ENCODE data around the gene KIZ. TPM values are rescaled to one million over a fixed set of nuclear protein-coding genes. Genes with fewer than 3 reads are reported as not detected.

KIZ gene
- total RNA-seq, 1 donor from 2014 or later = 11.4 TPM

- no peaks in the 10 kb centered on the region for H3K36me3 ChIP-seq (ENCODE audit: control insufficient read depth, insufficient read depth, low read length)
- H3K27me3 ChIP-seq (ENCODE audit: control insufficient read depth, insufficient read depth, low read length) = no peaks in the 10 kb centered on the region
- DNase-seq (ENCODE audit: low read depth) = no peak
- TF ChIP-seq, protein P1, sequence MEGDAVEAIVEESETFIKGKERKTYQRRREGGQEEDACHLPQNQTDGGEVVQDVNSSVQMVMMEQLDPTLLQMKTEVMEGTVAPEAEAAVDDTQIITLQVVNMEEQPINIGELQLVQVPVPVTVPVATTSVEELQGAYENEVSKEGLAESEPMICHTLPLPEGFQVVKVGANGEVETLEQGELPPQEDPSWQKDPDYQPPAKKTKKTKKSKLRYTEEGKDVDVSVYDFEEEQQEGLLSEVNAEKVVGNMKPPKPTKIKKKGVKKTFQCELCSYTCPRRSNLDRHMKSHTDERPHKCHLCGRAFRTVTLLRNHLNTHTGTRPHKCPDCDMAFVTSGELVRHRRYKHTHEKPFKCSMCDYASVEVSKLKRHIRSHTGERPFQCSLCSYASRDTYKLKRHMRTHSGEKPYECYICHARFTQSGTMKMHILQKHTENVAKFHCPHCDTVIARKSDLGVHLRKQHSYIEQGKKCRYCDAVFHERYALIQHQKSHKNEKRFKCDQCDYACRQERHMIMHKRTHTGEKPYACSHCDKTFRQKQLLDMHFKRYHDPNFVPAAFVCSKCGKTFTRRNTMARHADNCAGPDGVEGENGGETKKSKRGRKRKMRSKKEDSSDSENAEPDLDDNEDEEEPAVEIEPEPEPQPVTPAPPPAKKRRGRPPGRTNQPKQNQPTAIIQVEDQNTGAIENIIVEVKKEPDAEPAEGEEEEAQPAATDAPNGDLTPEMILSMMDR (IDR thresholded peaks at IDR 0.05; ENCODE audit: insufficient read depth, low read length, poor library complexity, severe bottlenecking) = no peak
- H3K4me3 ChIP-seq (ENCODE audit: low read depth, low read length) = no peak overlapping the region
These were observed 76.4 kb downstream of the KIZ start for GRCh38 chr20:21202259-21202658.

DNA sequence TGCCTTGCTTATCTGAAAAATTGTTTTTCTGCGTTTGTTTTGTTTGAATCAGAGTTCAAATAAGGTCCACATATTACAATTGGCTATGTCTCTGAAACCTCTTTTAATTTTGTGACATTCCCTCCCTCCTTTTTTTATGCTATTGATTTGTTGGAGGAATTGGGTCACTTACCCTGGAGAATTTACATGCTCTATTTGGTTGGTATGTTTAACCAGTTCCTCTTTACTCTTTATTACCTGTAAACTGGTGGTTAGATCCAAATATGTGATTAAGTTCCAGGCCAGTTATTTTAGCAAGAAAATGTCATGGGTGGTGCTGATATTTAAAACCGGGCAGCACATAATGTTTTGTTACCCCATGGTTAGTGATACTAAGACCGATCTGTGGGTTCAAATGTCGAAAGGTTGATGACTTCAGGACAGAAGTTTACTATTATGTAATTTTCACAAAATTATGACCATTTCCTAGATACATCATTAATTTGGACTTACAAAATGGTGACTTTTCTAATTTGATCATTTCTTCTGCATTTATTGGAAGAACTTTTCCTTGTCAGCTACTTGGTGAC lies 77.3 kb downstream of the KIZ start:
- TF ChIP-seq, protein P1 (IDR thresholded peaks at IDR 0.05; ENCODE audit: insufficient read depth, low read length, poor library complexity, severe bottlenecking) = no peak

GRCh38 chr20:21206584-21206983 lies 80.7 kb downstream of the KIZ start:
- Histone ChIP-seq H3K27me3 (ENCODE audit: control insufficient read depth, insufficient read depth, low read length) (no peaks in the 10 kb centered on the region), H3K4me3 (ENCODE audit: low read depth, low read length) (no peak overlapping the region), H3K36me3 (ENCODE audit: control insufficient read depth, insufficient read depth, low read length) (no peaks in the 10 kb centered on the region)
- TF ChIP-seq, protein P1 (IDR thresholded peaks at IDR 0.05; ENCODE audit: insufficient read depth, low read length, poor library complexity, severe bottlenecking) = no peak
- no peak for DNase-seq (ENCODE audit: low read depth)

More for the DNA sequence above, 77.3 kb downstream of the KIZ start:
- Histone ChIP-seq H3K36me3 (ENCODE audit: control insufficient read depth, insufficient read depth, low read length) (no peaks in the 10 kb centered on the region), H3K4me3 (ENCODE audit: low read depth, low read length) (no peak overlapping the region), H3K27me3 (ENCODE audit: control insufficient read depth, insufficient read depth, low read length) (no peaks in the 10 kb centered on the region)
- DNase-seq (ENCODE audit: low read depth) = no peak

DNA sequence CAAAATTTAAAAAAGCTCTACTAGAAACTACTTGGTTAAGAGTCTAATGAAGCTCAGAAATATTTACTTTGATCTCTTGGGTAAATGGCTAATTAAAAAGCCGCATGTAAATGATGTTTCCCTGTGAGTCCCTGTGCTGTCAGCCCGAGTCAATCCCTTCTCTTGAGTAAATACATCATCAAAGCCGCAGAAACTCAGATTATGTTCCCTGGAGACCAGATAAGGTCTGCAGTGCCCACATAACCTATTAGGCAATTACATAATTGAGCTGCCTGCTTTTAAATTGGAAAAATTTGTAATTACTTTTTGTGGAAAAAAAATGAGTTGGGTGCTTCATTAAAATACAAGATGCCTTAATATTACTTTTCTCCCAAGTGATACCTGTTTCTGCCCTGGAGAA lies 83.1 kb downstream of the KIZ start:
- H3K27me3 ChIP-seq (ENCODE audit: control insufficient read depth, insufficient read depth, low read length) = no peaks in the 10 kb centered on the region
- no peak for DNase-seq (ENCODE audit: low read depth)
- TF ChIP-seq, protein P1 (IDR thresholded peaks at IDR 0.05; ENCODE audit: insufficient read depth, low read length, poor library complexity, severe bottlenecking) = no peak
- no peak overlapping the region for H3K4me3 ChIP-seq (ENCODE audit: low read depth, low read length)
- no peaks in the 10 kb centered on the region for H3K36me3 ChIP-seq (ENCODE audit: control insufficient read depth, insufficient read depth, low read length)

GRCh38 chr20:21209668-21210067 lies 83.8 kb downstream of the KIZ start:
- Histone ChIP-seq H3K27me3 (ENCODE audit: control insufficient read depth, insufficient read depth, low read length) (no peaks in the 10 kb centered on the region), H3K4me3 (ENCODE audit: low read depth, low read length) (no peak overlapping the region), H3K36me3 (ENCODE audit: control insufficient read depth, insufficient read depth, low read length) (no peaks in the 10 kb centered on the region)
- TF ChIP-seq, protein P1 (IDR thresholded peaks at IDR 0.05; ENCODE audit: insufficient read depth, low read length, poor library complexity, severe bottlenecking) = no peak
- DNase-seq (ENCODE audit: low read depth) = no peak

- no peak for DNase-seq (ENCODE audit: low read depth)
- no peaks in the 10 kb centered on the region for H3K36me3 ChIP-seq (ENCODE audit: control insufficient read depth, insufficient read depth, low read length)
- no peak overlapping the region for H3K4me3 ChIP-seq (ENCODE audit: low read depth, low read length)
- TF ChIP-seq, protein P1 (IDR thresholded peaks at IDR 0.05; ENCODE audit: insufficient read depth, low read length, poor library complexity, severe bottlenecking) = no peak
- H3K27me3 ChIP-seq (ENCODE audit: control insufficient read depth, insufficient read depth, low read length) = no peaks in the 10 kb centered on the region
These were observed 87.8 kb downstream of the KIZ start for GRCh38 chr20:21213691-21214090.

Data from kidney epithelial cell (primary cell).